IPS-NIHi7 (cell line): ENCODE data around the gene PRPH.
"Not testable (repeated sequence)": the region's sequence is repeated elsewhere in the genome, so short reads cannot be mapped to it uniquely, and the experiment has no call there.

Source experiments
- DNase-seq: peaks from one replicate; pipeline ENCODE4 v3.0.0; 2012; ENCODE audit warnings: mixed read lengths; ENCODE audit errors: extremely low spot score

The PRPH gene

GRCh38 chr12:49298160-49298559 is 3.2 kb downstream of the PRPH start:
- DNase-seq = no peak

GRCh38 chr12:49301760-49302159 is 6.8 kb downstream of the PRPH start:
- no peak for DNase-seq

- no peak for DNase-seq
These were observed 9.2 kb downstream of the PRPH start for GRCh38 chr12:49304161-49304560.

GRCh38 chr12:49305762-49306510 is 11.0 kb downstream of the PRPH start:
- no peak for DNase-seq

- no peak for DNase-seq
These were observed 14.4 kb downstream of the PRPH start for GRCh38 chr12:49309386-49309785.

- not testable (repeated sequence) for DNase-seq
These were observed 15.6 kb downstream of the PRPH start for GRCh38 chr12:49310451-49311000.

- DNase-seq = no peak
These were observed 19.9 kb downstream of the PRPH start for GRCh38 chr12:49314811-49315210.

GRCh38 chr12:49317118-49317517 is 22.2 kb downstream of the PRPH start:
- DNase-seq = not testable (repeated sequence)

- not testable (repeated sequence) for DNase-seq
These were observed 25.6 kb downstream of the PRPH start for GRCh38 chr12:49320411-49321103.

GRCh38 chr12:49322367-49322707 is 27.4 kb downstream of the PRPH start:
- DNase-seq = no peak

- peak; percentile 100 for DNase-seq
These were observed 28.0 kb downstream of the PRPH start, which contains the start of gene TROAP for GRCh38 chr12:49322708-49323523. TROAP (plus strand) TSS chr12:49323255; CDS start chr12:49323609, 354 bp downstream.

- DNase-seq = no peak
These were observed 28.7 kb downstream of the PRPH start for GRCh38 chr12:49323524-49324097.

- DNase-seq = no peak
These were observed 30.7 kb downstream of the PRPH start for GRCh38 chr12:49325606-49326005.

GRCh38 chr12:49327368-49327767 is 32.4 kb downstream of the PRPH start:
- DNase-seq = no peak

- no peak for DNase-seq
These were observed 32.9 kb downstream of the PRPH start for GRCh38 chr12:49327887-49328286.

- no peak for DNase-seq
These were observed 33.9 kb downstream of the PRPH start for GRCh38 chr12:49328816-49329215.

- no peak for DNase-seq
These were observed 35.2 kb downstream of the PRPH start for GRCh38 chr12:49330032-49330619.

- DNase-seq = no peak
These were observed 35.9 kb downstream of the PRPH start for GRCh38 chr12:49330631-49331379.

GRCh38 chr12:49331380-49332222 is 36.7 kb downstream of the PRPH start:
- peak; percentile 80 for DNase-seq

- DNase-seq = no peak
These were observed 37.5 kb downstream of the PRPH start for GRCh38 chr12:49332441-49332861.
